Measurements from ENCODE around the gene PIGT.

Gene PIGT

DNA sequence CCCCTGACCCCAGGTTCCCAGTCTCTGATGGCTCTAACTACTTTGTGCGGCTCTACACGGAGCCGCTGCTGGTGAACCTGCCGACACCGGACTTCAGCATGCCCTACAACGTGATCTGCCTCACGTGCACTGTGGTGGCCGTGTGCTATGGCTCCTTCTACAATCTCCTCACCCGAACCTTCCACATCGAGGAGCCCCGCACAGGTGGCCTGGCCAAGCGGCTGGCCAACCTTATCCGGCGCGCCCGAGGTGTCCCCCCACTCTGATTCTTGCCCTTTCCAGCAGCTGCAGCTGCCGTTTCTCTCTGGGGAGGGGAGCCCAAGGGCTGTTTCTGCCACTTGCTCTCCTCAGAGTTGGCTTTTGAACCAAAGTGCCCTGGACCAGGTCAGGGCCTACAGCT is 9.6 kb downstream of the PIGT start:
- no peak for TF ChIP-seq ZNF394 (tag by site-specific recombination; IDR thresholded peaks at IDR 0.05; ENCODE audit: borderline replicate concordance)
- TF ChIP-seq BCL11B (tag by site-specific recombination; IDR thresholded peaks at IDR 0.05; ENCODE audit: low read depth), result no peak
- no peak for TF ChIP-seq ZFP69B (tag by site-specific recombination; IDR thresholded peaks at IDR 0.05)
- H3K27ac ChIP-seq (ENCODE audit: extremely low read depth, low read depth, low read length), result no peak overlapping the region
- H3K4me3 ChIP-seq (ENCODE audit: low read depth, low read length), result no peak overlapping the region
- no peaks in the 10 kb centered on the region for H3K9me3 ChIP-seq (ENCODE audit: control insufficient read depth, insufficient read depth, low read depth, low read length)
- ChIA-PET POLR2A (no interaction called here), CTCF (interaction anchor here (0.8 to 1.1 kb wide), 2 partner anchors 11 to 14 kb away, joined by 3 to 7 read pairs; no protein-coding TSS in a partner anchor)
- H3K4me1 ChIP-seq (ENCODE audit: control insufficient read depth, insufficient read depth, low read length), result no peaks in the 10 kb centered on the region
- peaks cover 11 to 53% of the 10 kb centered on the region in 2 experiments for H3K36me3 ChIP-seq (ENCODE audit: control insufficient read depth in 2 of 2, insufficient read depth in 1 of 2, low read length in 2 of 2)

DNA sequence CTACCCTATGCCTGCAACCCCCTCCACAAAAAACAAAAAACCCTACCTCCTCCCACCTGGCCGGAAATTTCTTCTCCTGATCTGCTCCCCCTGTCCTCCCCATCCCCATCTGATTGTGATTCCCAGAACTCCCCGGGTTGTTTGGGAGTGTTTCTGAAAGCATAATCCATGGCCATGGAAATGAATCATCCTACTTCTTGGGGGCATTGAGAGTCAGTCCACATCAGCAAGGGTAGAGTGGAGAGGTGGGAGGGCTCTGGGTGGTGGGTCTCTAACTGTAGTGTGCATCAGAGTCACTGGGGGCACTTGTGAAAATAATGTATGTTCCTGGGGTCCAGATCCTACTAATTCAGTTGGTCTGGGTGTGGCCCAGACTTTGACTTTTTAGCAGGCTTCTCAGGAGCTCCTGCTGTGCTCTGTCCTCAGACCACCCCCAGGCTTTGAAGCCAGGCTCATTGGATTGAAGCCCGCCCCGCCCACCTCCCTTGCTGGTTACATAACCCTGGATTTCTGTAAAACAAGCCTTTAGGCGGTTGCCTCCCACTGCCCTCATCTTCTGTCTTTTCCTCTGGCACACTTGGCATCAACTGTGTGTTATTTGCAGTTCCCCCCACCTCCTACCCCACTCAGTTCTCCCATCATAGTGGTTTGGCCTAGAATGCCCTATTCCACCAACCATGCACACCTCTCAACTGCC is 10.5 kb downstream of the PIGT start:
- TF ChIP-seq KLF1 (tag by site-specific recombination; IDR thresholded peaks at IDR 0.05) (peak; percentile 73), ZNF473 (tag by site-specific recombination; IDR thresholded peaks at IDR 0.05) (no peak), ZNF24 (tag by site-specific recombination; IDR thresholded peaks at IDR 0.05) (no peak), ZNF292 (tag by site-specific recombination; IDR thresholded peaks at IDR 0.05; ENCODE audit: borderline replicate concordance, low read depth) (no peak), ZNF214 (tag by site-specific recombination; IDR thresholded peaks at IDR 0.05; ENCODE audit: borderline replicate concordance) (no peak), ZNF561 (tag by site-specific recombination; IDR thresholded peaks at IDR 0.05; ENCODE audit: borderline replicate concordance) (no peak), SCRT1 (tag by site-specific recombination; IDR thresholded peaks at IDR 0.05; ENCODE audit: borderline replicate concordance) (no peak), ZNF23 (tag by site-specific recombination; IDR thresholded peaks at IDR 0.05; ENCODE audit: borderline replicate concordance) (no peak), PRDM10 (tag by site-specific recombination; IDR thresholded peaks at IDR 0.05) (peak; percentile 42; the same call in 1 of the 2 replicates), EGR2 (tag by site-specific recombination; IDR thresholded peaks at IDR 0.05; ENCODE audit: low read depth) (peak; percentile 95), ZFHX2 (tag by site-specific recombination; conservative IDR thresholded peaks at IDR 0.05) (peak; percentile 94)
- Histone ChIP-seq H3K36me3 (ENCODE audit: control insufficient read depth in 2 of 2, insufficient read depth in 1 of 2, low read length in 2 of 2) (peaks cover 11 to 46% of the 10 kb centered on the region in 2 experiments), H3K9me3 (ENCODE audit: control insufficient read depth, insufficient read depth, low read depth, low read length) (no peaks in the 10 kb centered on the region), H3K4me1 (ENCODE audit: control insufficient read depth, insufficient read depth, low read length) (no peaks in the 10 kb centered on the region), H3K4me3 (ENCODE audit: low read depth, low read length) (no peak overlapping the region), H3K27ac (ENCODE audit: extremely low read depth, low read depth, low read length) (no peak overlapping the region)
- POLR2A ChIA-PET, result interaction anchor here (1.3 kb wide), 1 partner anchor 11 kb away, joined by 3 read pairs; the partner anchor contains the start of gene PIGT
- CTCF ChIA-PET, result interaction anchor here (0.8 to 1.8 kb wide), 3 partner anchors 10 to 53 kb away, joined by 3 to 8 read pairs (median 7); no protein-coding TSS in a partner anchor

- no peaks in the 10 kb centered on the region for H3K9me3 ChIP-seq (ENCODE audit: control insufficient read depth, insufficient read depth, low read depth, low read length)
- ChIA-PET CTCF (interaction anchor here (0.7 to 2.0 kb wide), 4 partner anchors 10 to 125 kb away, joined by 3 to 8 read pairs (median 5); partner anchors contain the start of gene SYS1), POLR2A (interaction anchor here (1.1 to 1.3 kb wide), 2 partner anchors 9 to 12 kb away, joined by 3 to 5 read pairs; partner anchors contain the start of gene PIGT)
- H3K4me3 ChIP-seq (ENCODE audit: low read depth, low read length), result no peak overlapping the region
- H3K27ac ChIP-seq (ENCODE audit: extremely low read depth, low read depth, low read length), result no peak overlapping the region
- no peaks in the 10 kb centered on the region for H3K4me1 ChIP-seq (ENCODE audit: control insufficient read depth, insufficient read depth, low read length)
- H3K36me3 ChIP-seq (ENCODE audit: control insufficient read depth in 2 of 2, insufficient read depth in 1 of 2, low read length in 2 of 2), result peaks cover 5 to 39% of the 10 kb centered on the region in 2 experiments; a peak in 2 of 3 replicates
- TF ChIP-seq PRDM6 (tag by site-specific recombination; IDR thresholded peaks at IDR 0.05) (no peak), FEZF1 (tag by site-specific recombination; IDR thresholded peaks at IDR 0.05) (no peak), ZNF623 (tag by site-specific recombination; IDR thresholded peaks at IDR 0.05) (no peak), ZNF169 (tag by site-specific recombination; IDR thresholded peaks at IDR 0.05) (no peak), ZNF157 (tag by site-specific recombination; IDR thresholded peaks at IDR 0.05) (no peak), ZNF398 (tag by site-specific recombination; IDR thresholded peaks at IDR 0.05) (no peak), ZSCAN16 (tag by site-specific recombination; IDR thresholded peaks at IDR 0.05) (no peak), SP7 (tag by site-specific recombination; IDR thresholded peaks at IDR 0.05) (no peak)
Observed at GRCh38 chr20:45427236-45428149, 11.6 kb downstream of the PIGT start.

Measured in HEK293 (cell line).